Measurements from ENCODE around the gene LRRC39.
"Not testable (repeated sequence)": the region's sequence is repeated elsewhere in the genome, so short reads cannot be mapped to it uniquely, and the experiment has no call there.

- TF ChIP-seq, protein P1, sequence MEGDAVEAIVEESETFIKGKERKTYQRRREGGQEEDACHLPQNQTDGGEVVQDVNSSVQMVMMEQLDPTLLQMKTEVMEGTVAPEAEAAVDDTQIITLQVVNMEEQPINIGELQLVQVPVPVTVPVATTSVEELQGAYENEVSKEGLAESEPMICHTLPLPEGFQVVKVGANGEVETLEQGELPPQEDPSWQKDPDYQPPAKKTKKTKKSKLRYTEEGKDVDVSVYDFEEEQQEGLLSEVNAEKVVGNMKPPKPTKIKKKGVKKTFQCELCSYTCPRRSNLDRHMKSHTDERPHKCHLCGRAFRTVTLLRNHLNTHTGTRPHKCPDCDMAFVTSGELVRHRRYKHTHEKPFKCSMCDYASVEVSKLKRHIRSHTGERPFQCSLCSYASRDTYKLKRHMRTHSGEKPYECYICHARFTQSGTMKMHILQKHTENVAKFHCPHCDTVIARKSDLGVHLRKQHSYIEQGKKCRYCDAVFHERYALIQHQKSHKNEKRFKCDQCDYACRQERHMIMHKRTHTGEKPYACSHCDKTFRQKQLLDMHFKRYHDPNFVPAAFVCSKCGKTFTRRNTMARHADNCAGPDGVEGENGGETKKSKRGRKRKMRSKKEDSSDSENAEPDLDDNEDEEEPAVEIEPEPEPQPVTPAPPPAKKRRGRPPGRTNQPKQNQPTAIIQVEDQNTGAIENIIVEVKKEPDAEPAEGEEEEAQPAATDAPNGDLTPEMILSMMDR (IDR thresholded peaks at IDR 0.05; ENCODE audit: insufficient read depth, low read depth, low read length) = not testable (repeated sequence)
- TF ChIP-seq EZH2 (IDR thresholded peaks at IDR 0.05; ENCODE audit: insufficient read depth, low read length) = not testable (repeated sequence)
Measured at GRCh38 chr1:100200060-100200459, 22.0 kb upstream of the LRRC39 start.
